NT2/D1 (cell line): ENCODE measurements around the gene ARSG.

Experiments
- SUZ12 ChIP-seq: IDR thresholded peaks from 2 replicates; pipeline ENCODE4 v1.6.1; 2011; ENCODE audit not compliant: insufficient read length, insufficient read depth; ENCODE audit errors: extremely low read depth
- YY1 ChIP-seq: IDR thresholded peaks from 2 replicates; pipeline ENCODE4 v1.6.1; 2011; ENCODE audit not compliant: insufficient read length, insufficient read depth
- ZNF274 ChIP-seq: IDR thresholded peaks from 2 replicates; pipeline ENCODE4 v1.6.1; 2011; ENCODE audit warnings: mild to moderate bottlenecking, low read depth, low read length

GRCh38 chr17:68288375-68288774 lies 2.9 kb upstream of the ARSG start:
- TF ChIP-seq YY1 (no peak), ZNF274 (no peak), SUZ12 (no peak)
